Suppressor macrophage treated with lipopolysaccharide for 4 hours (primary cell): Measurements from ENCODE around the gene HRH1.
"Not testable (repeated sequence)": the region's sequence is repeated elsewhere in the genome, so short reads cannot be mapped to it uniquely, and the experiment has no call there.

Experiments
- DNase-seq: peaks from one replicate; pipeline ENCODE4 v3.0.0-alpha.2; 2020

The HRH1 gene

GRCh38 chr3:11173828-11174465 is 19.7 kb downstream of the HRH1 start:
- no peak for DNase-seq

- DNase-seq: no peak
Observed at GRCh38 chr3:11178421-11178820, 24.1 kb downstream of the HRH1 start.

- not testable (repeated sequence) for DNase-seq
Observed at GRCh38 chr3:11184328-11184969, 30.2 kb downstream of the HRH1 start.

DNA sequence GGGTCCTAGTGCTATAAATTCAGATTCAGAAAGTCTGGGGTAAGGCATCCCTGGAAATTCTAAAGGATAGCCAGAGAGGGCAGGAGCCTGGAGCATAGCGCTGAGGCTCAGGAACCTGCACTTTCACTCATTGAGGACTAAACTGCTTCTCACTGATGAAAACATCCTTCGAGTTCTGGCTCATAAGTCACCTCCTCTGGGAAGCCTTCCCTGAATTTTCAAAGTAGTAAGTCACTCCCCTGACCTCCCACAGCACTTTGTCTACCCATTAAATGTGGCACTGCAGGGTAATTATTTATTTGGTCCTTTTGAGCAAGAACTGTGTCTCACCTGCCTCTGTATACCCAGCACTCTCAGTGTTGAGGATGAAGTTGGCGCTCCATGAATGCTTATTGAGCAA is 30.9 kb downstream of the HRH1 start:
- DNase-seq: no peak

DNA sequence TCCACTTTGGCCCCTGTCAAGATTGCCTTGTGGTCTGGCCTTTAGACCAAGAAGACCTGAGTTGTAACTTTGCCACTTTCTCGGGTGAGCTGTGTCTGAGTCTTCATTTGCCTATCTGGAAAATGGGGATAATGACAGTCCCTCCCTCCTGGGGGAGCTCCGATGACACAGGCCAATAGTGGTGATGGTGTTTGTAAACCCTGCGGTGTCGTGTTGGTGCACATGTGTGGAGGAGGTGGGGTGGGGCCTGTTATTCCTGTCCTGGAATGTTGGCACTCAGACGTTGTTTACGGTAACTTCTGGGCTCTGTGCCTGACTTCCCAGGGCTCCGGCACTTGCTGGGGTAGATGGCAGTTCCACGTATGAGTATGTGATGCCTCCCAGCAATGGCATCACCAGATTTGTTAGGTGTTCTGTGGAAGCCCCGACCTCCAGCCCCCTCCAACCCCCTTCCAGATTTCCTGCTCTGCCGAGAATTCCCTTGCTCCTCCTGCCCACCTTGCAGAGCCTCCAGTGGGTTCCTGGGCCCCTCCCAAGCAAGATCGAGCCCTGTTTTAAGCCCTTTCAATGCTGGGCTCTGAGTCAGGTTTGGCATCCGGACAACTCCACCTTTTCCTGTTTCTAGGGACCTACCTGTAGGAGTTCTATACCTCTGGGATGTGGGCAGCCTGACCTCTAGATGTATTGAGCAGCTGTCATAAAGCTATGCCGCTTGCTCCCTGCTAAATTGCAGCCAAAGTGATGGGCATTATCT is 31.4 kb downstream of the HRH1 start:
- DNase-seq: no peak

DNA sequence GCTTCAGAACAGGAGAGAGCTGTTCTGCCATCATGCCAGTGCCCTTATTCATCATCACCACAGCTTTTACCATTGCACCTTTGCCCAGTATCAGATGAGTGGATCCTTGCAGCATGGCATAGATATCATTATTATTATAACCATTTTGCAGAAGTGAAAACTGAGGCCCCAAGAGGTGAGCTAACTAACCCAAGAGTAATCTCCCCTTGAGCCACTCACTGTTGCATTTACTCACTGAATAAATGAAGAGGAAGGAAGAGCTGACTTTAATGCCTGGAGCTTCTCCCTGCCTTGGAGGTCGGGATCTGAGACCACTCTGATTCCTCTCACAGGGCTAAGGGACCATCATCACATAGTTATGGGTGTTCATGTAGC is 32.0 kb downstream of the HRH1 start:
- DNase-seq: no peak

GRCh38 chr3:11186771-11187191 is 32.5 kb downstream of the HRH1 start:
- no peak for DNase-seq

- no peak for DNase-seq
Observed at GRCh38 chr3:11187681-11188080, 33.4 kb downstream of the HRH1 start.

- DNase-seq: no peak
Observed at GRCh38 chr3:11188231-11188630, 33.9 kb downstream of the HRH1 start.

DNA sequence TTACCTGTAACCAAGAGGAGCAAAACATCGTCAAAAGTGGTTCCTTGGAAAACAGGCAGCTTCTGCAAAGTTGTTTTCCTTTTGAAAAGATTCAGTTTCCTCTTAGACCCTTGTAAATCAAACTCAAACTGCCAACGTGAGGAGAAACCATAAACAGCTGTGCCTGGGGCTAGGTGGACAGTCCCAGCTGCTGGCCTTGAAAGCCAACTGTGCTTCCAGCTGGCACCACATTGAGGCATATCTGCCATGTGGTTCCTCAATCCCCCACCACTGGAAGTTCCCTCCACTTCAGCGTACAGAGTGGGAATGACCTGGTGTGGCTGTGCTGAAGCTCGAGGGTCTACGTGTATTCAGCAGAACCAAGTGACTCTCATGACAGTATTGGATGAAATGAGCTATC is 40.9 kb downstream of the HRH1 start:
- no peak for DNase-seq

DNA sequence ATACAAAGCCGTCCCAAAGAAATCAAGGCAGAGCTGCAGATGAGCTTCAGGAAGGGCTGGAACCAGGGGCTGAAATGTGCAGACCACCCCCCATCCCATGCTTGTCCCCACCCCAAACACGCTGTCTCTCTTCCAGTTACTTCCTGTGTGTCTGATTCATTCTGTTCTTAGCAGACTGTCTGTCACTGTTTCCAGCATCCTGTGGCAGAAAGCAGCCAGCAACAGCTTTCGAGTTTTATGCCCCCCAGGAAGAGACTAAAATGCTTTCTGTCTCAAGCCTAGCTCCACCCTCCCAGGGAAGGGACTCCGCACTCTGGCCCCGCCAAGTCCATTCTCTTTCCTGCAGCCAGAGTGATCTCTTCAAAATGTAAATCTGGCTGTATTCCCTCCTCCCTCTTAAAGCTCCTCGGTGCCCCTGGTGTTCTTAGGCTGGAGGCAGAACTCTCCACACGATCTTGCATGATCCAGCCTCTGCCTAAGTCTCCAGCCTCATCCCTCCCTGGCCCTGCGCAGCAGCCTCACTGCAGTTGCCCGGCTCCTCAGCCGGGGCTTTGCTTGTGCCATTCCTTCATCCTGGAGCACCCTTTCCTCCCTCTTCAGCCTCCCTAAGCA is 41.5 kb downstream of the HRH1 start:
- DNase-seq: no peak

DNA sequence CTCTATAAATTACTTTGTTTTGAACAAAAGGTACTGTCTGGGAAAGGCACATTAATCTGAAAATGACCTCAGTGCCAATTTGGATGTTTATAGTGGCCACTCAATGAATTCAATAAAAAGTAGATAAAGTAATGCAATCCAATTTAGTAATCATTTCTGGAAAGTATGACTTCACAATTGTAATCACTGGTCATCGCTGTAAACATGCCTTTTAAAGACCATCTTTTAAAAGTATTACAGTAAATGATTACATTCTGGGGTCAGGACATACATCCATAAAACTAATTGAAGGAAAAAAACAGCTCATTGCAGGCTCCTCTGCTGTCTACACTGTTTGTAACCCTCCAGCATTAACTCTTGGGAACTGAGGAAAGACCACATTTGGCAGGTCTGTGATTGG is 43.2 kb downstream of the HRH1 start:
- no peak for DNase-seq

- no peak for DNase-seq
Observed at GRCh38 chr3:11198070-11198469, 43.8 kb downstream of the HRH1 start.

DNA sequence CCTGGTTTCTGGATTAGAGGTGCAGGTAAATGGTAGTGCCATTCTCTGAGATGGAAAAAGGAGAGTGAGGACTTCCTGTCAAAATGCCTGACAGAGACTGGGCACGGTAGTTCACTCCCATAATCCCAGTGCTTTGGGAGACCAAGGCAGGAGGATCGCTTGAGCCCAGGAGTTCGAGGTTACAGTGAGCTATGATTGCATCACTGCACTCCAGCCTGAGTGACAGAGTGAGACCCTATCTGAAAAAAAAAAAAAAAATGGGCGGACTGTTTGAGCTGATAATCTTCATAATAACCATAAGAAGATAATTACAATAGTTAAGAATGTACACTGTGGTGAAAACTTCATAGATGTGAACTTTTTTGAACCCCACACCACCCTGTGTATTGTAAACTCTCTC is 44.2 kb downstream of the HRH1 start:
- no peak for DNase-seq

DNA sequence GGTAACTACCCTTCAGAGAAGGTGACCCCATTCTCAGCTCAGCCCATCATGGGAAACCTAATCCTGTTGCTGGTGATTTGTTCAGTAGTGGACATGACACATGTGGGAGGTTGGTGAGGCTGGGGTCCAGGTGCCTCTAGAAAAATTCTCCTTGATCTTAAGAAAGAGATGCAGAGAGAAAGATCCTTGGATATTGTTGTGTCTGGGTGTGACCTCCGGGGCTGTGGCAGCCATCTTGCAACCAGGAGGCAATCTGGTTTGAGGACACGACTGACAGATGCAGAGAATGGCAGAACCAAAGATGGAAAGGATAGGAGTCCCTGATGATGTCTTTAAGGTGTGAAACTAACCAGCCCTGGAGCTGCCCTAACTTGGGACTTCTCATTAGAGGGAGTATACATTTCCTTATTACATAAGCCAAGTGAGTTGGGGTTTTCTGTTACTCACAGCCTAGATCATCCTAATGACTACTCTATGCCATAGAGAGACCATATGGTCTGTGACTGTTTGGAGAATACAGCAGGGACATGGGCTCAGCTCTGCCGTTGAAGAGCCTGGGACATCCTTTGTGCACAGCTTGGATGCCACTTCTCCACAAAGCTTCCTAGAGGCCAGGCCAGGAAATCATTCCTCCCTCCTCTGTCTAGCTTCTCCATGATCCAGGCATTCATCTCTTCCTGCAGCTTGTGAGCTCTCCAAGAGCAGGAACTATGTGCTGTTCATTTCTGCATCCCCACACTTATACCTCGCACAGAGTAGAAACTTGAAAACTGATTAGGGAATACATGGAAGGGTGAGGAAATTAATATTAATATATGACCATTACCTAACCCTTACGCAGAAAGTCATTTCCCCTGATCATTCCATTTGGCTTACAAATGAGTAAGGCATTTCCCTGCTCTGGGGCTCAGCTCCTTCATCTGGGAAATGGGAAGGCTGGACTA is 45.9 kb downstream of the HRH1 start:
- DNase-seq: peak; percentile 55

GRCh38 chr3:11201251-11202019 is 47.1 kb downstream of the HRH1 start:
- DNase-seq: no peak

GRCh38 chr3:11203961-11204360 is 49.7 kb downstream of the HRH1 start:
- DNase-seq: no peak

DNA sequence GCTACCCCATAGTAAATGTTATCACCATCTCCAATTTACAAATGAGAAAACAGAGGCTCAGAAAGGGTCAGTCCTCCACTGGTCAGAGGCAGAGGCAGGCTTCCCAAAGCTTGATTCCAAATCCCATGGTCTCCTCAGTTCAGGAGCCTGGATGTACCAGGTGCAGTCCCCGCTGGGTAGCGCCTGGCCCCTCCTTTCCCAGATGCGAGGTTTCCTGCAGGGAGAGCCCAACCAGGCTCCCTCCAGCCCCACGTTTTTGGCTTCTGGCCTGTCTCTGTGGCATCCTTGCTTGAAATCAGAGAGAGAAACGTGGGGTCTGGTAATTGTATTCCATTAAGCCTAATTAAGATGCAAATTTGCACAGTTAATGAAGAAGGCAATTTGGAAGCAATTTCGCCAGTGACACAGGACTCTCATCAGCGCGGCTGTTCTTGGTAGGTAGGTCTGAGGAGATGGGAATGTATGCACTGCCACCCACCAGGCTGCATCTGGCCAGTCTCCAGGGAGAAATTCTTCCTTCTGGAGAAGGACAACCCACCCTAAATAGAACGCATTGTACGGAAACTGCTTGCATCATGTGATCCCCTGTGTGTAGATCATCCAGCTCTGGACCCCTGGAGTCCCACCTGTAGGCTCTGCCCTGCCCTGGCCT is 50.5 kb downstream of the HRH1 start:
- DNase-seq: no peak

DNA sequence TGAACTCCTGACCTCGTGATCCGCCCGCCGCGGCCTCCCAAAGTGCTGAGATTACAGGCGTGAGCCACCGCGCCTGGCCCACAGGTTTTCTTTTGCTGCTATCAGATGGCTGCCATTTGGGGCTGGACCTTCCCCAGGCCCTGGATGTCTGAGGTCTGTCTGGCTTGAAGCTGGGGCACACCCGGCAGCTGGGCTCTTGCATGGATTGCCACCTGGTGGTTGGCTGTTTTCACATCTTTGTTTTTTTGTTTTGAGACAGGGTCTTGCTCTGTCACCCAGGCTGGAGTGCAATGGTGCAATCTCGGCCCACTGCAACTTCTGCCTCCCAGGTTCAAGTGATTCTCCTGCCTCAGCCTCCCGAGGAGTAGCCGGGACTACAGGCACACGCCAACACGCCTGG is 51.6 kb downstream of the HRH1 start:
- DNase-seq: not testable (repeated sequence)

- DNase-seq: no peak
Observed at GRCh38 chr3:11206316-11206715, 52.0 kb downstream of the HRH1 start.

DNA sequence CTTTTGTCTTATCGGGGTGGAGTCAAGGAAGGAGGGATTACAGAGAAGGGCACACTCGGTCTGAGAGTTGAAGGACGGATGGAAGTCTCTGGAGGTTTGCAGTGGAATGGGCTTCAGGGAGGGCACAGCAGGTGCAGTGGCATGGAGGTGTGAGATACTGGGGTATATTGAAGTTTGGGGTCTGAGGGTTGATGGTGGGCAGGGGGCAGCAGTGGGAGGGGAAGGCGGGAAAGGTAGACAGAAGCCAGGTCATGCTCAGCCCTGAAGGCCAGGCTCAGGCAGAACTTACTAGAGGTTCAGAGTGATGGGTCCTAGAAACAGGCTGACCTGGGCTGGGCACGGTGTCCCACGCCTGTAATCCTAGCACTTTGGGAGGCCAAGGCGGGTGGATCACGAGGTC is 52.7 kb downstream of the HRH1 start:
- no peak for DNase-seq
